ENCODE data around the gene MT1A. TPM values are rescaled to one million over a fixed set of nuclear protein-coding genes. Genes with fewer than 3 reads are reported as not detected.
"Not testable (repeated sequence)": the region's sequence is repeated elsewhere in the genome, so short reads cannot be mapped to it uniquely, and the experiment has no call there.

The MT1A gene
- total RNA-seq, 6 donors from 2014 or later: 5.4 to 59.1 (median 13.4) TPM; not detected in 1

DNA sequence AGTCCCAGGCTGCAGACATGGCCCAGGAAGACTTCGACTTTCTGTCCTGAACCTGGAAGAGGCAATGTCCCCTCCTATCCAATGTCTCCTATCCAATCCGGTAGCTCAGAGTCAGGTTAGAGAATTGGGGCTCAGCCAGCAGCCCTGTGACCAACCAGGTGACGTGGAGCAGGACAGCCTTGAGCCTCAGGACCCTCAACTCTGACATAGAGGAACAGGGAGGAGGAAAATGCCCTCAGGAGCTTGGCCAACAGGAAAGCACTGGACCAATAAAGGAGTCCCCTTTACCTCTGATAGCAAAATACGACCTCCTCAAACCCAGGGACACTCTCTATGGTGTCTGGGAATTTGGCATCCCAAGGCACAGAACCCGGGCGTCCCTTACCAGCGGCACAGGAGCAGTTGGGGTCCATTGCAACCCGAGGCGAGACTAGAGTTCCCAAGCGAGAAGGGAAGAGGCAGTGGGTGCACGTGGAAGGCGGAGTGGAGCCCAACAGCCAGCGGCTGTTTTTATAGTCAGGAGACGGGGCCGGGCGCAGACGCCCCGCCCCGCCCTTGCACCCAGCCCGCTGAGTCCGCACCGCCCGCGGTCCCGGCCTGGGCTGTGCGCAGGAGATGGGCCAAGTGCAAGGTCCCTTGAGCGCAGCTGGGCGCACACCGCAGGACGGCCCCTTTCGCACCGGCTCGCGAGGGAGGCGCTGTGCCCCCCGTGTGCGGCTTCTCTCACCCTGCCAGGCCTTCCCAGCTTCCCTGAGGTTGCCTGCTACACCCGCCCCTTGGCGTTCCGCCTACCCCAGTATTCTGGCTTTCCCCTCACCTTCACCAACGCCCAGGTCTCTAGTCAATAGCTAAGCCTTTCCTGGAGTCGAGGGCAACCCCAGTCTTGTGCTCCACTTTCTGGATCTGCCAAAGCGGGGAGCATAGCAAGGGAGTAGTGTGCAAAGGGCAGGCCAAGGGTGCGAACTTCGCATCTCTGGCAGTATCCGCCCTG, 29.4 kb downstream of the MT1A start, which contains the start of gene MT1G:
Gene MT1G, minus strand, starts transcription at position 485 of the 991 bp plus-strand sequence. Its CDS starts 72 bp downstream, at position 413.
- ATAC-seq (ENCODE audit: low FRiP score in 2 of 2) (peak; percentile 82 to 85), DNase-seq (peak; percentile 40 to 91)
- no peaks in the 10 kb centered on the region for H3K9me3 ChIP-seq
- H3K4me1 ChIP-seq: peaks cover 12 to 22% (median 21%) of the 10 kb centered on the region in 4 donors
- 19 to 31% methylated on average over 21 to 34 of the region's 46 CpGs for WGBS, 2 donors
- peak within 1 kb of the TSS in 2 of 4 donors; percentile 22 for H3K4me3 ChIP-seq
- H3K27me3 ChIP-seq: peaks cover 0 to 29% (median 11%) of the 10 kb centered on the region in 4 donors
- TF ChIP-seq, protein P1, sequence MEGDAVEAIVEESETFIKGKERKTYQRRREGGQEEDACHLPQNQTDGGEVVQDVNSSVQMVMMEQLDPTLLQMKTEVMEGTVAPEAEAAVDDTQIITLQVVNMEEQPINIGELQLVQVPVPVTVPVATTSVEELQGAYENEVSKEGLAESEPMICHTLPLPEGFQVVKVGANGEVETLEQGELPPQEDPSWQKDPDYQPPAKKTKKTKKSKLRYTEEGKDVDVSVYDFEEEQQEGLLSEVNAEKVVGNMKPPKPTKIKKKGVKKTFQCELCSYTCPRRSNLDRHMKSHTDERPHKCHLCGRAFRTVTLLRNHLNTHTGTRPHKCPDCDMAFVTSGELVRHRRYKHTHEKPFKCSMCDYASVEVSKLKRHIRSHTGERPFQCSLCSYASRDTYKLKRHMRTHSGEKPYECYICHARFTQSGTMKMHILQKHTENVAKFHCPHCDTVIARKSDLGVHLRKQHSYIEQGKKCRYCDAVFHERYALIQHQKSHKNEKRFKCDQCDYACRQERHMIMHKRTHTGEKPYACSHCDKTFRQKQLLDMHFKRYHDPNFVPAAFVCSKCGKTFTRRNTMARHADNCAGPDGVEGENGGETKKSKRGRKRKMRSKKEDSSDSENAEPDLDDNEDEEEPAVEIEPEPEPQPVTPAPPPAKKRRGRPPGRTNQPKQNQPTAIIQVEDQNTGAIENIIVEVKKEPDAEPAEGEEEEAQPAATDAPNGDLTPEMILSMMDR (IDR thresholded peaks at IDR 0.05): no peak
- TF ChIP-seq EP300 (IDR thresholded peaks at IDR 0.05) (no peak), POLR2A (IDR thresholded peaks at IDR 0.05) (peak in 1 of 4 donors; percentile 47), POLR2AphosphoS5 (IDR thresholded peaks at IDR 0.05) (no peak)
- H3K36me3 ChIP-seq: no peaks in the 10 kb centered on the region
- H3K27ac ChIP-seq: no peak within 1 kb of the TSS

DNA sequence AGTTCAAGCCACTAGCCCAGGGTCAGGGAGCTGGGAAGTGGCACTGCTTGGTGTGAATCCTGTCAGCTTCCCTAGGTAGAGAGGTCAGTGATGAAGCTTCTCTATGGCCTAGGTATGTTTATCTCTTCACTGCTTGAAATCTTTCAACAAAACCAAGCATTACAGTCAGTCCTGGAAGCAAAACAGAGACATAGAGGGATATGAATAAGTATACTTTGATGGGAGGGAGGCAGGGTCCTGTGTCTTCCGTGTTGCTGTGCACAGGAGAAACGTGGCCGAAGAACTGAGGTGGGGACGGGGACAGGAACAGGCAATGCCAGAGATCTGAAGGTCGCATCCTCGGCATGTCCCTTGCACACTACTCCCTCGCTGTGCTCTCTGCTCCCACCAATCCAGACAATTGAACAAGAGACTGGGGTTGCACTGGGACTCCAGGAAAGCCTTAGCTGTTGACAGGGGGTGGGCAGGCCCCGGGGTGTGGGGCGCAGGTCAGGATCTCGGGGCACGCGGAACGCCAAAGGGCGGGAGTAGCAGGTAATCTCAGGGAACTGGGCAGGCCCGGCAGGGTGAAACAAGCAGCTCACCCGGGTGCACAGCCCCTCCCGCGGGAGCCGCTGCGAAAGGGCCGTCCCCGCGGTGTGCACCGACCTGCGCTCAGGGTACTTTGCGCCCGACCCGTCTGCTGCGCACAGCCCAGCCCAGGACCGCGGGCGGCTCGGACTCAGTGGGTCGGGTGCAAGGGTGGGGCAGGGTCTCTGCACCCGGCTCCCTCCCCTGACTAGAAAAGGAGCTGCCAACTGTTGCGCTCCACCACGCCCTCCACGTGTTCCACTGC, 30.8 kb downstream of the MT1A start, which contains the start of gene MT1H:
Gene MT1H, plus strand, starts transcription at position 810 of the 835 bp plus-strand sequence. CDS start 71 bp downstream, outside the sequence.
- 18 to 58% methylated on average over 7 to 38 of the region's 38 CpGs for WGBS, 2 donors
- Histone ChIP-seq H3K9me3 (no peaks in the 10 kb centered on the region), H3K27ac (no peak within 1 kb of the TSS), H3K36me3 (no peaks in the 10 kb centered on the region), H3K4me3 (peak within 1 kb of the TSS in 1 of 4 donors; percentile 6), H3K27me3 (peaks cover 0 to 21% (median 8%) of the 10 kb centered on the region in 4 donors), H3K4me1 (peaks cover 10 to 19% (median 16%) of the 10 kb centered on the region in 4 donors)
- ATAC-seq (ENCODE audit: low FRiP score in 2 of 2) (peak in 1 of 2 donors; percentile 32), DNase-seq (peak in 1 of 2 donors; percentile 85)
- TF ChIP-seq EP300 (IDR thresholded peaks at IDR 0.05): no peak
- TF ChIP-seq POLR2A (IDR thresholded peaks at IDR 0.05): no peak
- TF ChIP-seq POLR2AphosphoS5 (IDR thresholded peaks at IDR 0.05): no peak
- TF ChIP-seq, protein P1 (IDR thresholded peaks at IDR 0.05): no peak

DNA sequence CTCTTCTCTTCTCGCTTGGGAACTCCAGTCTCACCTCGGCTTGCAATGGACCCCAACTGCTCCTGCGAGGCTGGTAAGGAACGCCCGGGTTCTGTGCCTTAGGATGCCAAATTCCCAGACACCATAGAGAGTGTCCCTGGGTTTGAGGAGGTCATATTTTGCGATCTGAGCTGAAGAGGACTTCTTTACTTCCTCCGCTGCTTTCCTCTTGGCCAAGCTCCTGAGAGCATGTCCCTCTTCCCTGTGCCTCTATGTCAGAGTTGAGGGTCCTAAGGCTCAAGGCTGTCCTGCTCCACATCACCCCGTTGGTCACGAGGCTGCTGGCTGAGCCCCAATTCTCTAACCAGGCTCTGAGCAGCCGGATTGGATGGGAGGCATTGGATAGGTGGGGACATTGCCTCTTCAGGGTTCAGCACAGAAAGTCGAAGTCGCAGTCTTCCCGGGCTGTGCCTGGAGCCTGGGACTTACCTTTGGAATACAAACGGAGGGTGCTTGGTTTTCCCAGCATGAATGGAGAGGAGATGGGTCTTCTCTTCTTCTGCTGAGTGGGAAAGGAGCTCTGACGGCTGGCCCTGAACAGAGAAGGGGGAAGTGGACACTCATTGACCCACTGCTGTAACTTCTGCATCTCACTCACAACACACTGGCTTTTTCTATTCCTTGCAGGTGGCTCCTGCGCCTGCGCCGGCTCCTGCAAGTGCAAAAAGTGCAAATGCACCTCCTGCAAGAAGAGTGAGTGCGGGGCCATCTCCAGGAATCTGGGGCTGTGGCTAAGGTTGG, 31.6 kb downstream of the MT1A start:
- Histone ChIP-seq H3K9me3 (no peaks in the 10 kb centered on the region), H3K4me3 (no peak overlapping the region), H3K27me3 (peaks cover 0 to 21% (median 8%) of the 10 kb centered on the region in 4 donors), H3K4me1 (peaks cover 10 to 19% (median 16%) of the 10 kb centered on the region in 4 donors), H3K36me3 (no peaks in the 10 kb centered on the region), H3K27ac (no peak overlapping the region)
- TF ChIP-seq EP300 (IDR thresholded peaks at IDR 0.05): no peak
- TF ChIP-seq, protein P1 (IDR thresholded peaks at IDR 0.05): no peak
- TF ChIP-seq POLR2A (IDR thresholded peaks at IDR 0.05): no peak
- no peak for TF ChIP-seq POLR2AphosphoS5 (IDR thresholded peaks at IDR 0.05)
- WGBS, 2 donors: 20 to 36% methylated on average over 13 to 19 of the region's 19 CpGs
- no peak for DNase-seq
- ATAC-seq (ENCODE audit: low FRiP score in 2 of 2): no peak

DNA sequence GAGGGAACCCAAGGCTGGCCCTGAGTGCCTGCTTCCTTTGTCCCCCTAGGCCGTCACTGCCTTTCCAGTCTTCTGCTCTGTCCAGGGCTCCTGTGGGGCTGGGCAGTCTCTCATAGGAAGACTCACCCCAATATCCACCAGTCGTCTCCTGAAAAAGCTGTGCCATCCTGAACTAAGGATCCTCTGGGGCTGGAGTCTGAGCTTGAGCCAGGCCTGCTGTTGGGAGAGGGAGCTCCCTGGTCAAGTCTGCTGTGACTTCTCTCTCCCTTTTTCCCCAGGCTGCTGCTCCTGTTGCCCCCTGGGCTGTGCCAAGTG, 32.1 kb downstream of the MT1A start:
- H3K9me3 ChIP-seq: no peaks in the 10 kb centered on the region
- no peak for TF ChIP-seq POLR2A (IDR thresholded peaks at IDR 0.05)
- TF ChIP-seq POLR2AphosphoS5 (IDR thresholded peaks at IDR 0.05): no peak
- TF ChIP-seq, protein P1 (IDR thresholded peaks at IDR 0.05): no peak
- TF ChIP-seq EP300 (IDR thresholded peaks at IDR 0.05): no peak
- peaks cover 0 to 22% (median 10%) of the 10 kb centered on the region in 4 donors for H3K27me3 ChIP-seq
- ATAC-seq (ENCODE audit: low FRiP score in 2 of 2): no peak
- WGBS, 2 donors: 79 to 83% methylated on average over 2 of the region's 2 CpGs
- no peak overlapping the region for H3K27ac ChIP-seq
- DNase-seq: no peak
- no peak overlapping the region for H3K4me3 ChIP-seq
- H3K36me3 ChIP-seq: no peaks in the 10 kb centered on the region
- H3K4me1 ChIP-seq: peaks cover 10 to 20% (median 19%) of the 10 kb centered on the region in 4 donors

DNA sequence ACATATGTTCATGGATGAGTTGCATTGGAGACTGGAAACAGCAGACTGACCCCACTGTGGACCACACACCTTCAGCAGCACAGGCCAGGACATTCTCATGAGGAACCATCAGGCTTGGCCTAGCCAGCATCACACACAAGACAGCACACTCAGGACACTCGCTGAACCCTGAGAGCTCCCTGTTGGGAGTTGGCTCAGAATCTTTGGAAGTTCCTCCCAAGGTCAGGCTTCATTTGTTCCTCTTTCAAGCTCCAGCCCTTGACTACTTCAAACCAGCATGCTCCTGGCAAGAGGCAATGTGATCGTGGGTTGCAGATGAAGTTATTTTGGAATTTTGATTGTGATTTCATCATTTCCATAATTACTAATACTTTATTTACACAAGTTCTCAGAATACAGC, 33.2 kb downstream of the MT1A start:
- not testable (repeated sequence) for H3K36me3 ChIP-seq; H3K27ac ChIP-seq; H3K4me3 ChIP-seq; H3K9me3 ChIP-seq; ATAC-seq (ENCODE audit: low FRiP score in 2 of 2); DNase-seq
- peaks cover 10 to 28% (median 25%) of the 10 kb centered on the region in 4 donors for H3K4me1 ChIP-seq
- WGBS, 2 donors: 43 to 59% methylated on average over 2 of the region's 2 CpGs
- H3K27me3 ChIP-seq: peaks cover 0 to 27% (median 11%) of the 10 kb centered on the region in 4 donors

DNA sequence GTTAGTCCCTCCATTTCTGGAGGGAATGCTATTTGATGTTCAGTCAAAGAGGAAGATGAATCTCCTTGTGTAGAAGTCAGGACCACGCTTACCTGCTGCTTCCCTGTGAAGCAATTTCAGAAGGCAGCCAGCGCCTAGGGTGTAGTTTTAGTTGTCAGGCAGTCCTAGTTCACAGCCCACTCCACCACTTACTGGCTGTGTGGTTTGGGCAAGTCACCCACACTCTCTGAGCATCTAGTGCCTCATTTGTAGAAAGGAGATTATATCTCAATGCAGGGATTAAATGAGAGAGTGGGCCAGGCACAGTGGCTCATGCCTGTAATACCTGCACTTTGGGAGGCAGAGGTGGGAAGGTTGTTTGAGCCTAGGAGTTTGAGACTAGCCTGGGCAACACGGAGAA, 33.7 kb downstream of the MT1A start:
- Histone ChIP-seq H3K27me3 (peaks cover 0 to 27% (median 11%) of the 10 kb centered on the region in 4 donors), H3K4me1 (peaks cover 10 to 28% (median 25%) of the 10 kb centered on the region in 4 donors)
- H3K36me3 ChIP-seq; ATAC-seq (ENCODE audit: low FRiP score in 2 of 2); H3K4me3 ChIP-seq; H3K9me3 ChIP-seq; H3K27ac ChIP-seq; DNase-seq: not testable (repeated sequence)
- WGBS, 2 donors: 79 to 91% methylated on average over 3 of the region's 3 CpGs
